AG09319 (cell line): ENCODE data around the gene FOXG1.

Source experiments
- DNase-seq: peaks from one replicate; pipeline ENCODE4 v3.0.0-alpha.2; 2010; ENCODE audit warnings: low read depth; ENCODE audit errors: extremely low read depth
- CTCF ChIP-seq: IDR thresholded peaks from 2 replicates; pipeline ENCODE4 v1.5.1; 2011; ENCODE audit warnings: low read depth, mild to moderate bottlenecking, inconsistent platforms, low read length, moderate library complexity

FOXG1 gene

GRCh38 chr14:28766469-28766955 is at the start of gene FOXG1:
Gene FOXG1 (plus strand): TSS chr14:28766787. CDS start chr14:28767280, 493 bp downstream.
- DNase-seq, result no peak
- TF ChIP-seq CTCF, result no peak

- no peak for TF ChIP-seq CTCF
- no peak for DNase-seq
Measured at GRCh38 chr14:28719130-28719529, 47.5 kb upstream of the FOXG1 start.

- no peak for TF ChIP-seq CTCF
- no peak for DNase-seq
Measured at GRCh38 chr14:28731358-28731757, 35.2 kb upstream of the FOXG1 start.

GRCh38 chr14:28742171-28742846 is 24.3 kb upstream of the FOXG1 start:
- no peak for DNase-seq
- no peak for TF ChIP-seq CTCF

GRCh38 chr14:28744126-28744525 is 22.5 kb upstream of the FOXG1 start:
- no peak for DNase-seq
- TF ChIP-seq CTCF, result no peak

GRCh38 chr14:28745176-28745575 is 21.4 kb upstream of the FOXG1 start:
- TF ChIP-seq CTCF, result no peak
- DNase-seq, result no peak

- no peak for DNase-seq
- no peak for TF ChIP-seq CTCF
Measured at GRCh38 chr14:28746247-28746646, 20.3 kb upstream of the FOXG1 start.
